Cerebellar nuclear complex (tissue), 1 donor: Measurements from ENCODE around the gene TM4SF5.
"Not testable (repeated sequence)": the region's sequence is repeated elsewhere in the genome, so short reads cannot be mapped to it uniquely, and the experiment has no call there.

Source experiments
- DNase-seq, 2 experiments: peaks; one replicate each; lab custom pipeline; 2025; lab: John Stamatoyannopoulos, UW

TM4SF5 gene

DNA sequence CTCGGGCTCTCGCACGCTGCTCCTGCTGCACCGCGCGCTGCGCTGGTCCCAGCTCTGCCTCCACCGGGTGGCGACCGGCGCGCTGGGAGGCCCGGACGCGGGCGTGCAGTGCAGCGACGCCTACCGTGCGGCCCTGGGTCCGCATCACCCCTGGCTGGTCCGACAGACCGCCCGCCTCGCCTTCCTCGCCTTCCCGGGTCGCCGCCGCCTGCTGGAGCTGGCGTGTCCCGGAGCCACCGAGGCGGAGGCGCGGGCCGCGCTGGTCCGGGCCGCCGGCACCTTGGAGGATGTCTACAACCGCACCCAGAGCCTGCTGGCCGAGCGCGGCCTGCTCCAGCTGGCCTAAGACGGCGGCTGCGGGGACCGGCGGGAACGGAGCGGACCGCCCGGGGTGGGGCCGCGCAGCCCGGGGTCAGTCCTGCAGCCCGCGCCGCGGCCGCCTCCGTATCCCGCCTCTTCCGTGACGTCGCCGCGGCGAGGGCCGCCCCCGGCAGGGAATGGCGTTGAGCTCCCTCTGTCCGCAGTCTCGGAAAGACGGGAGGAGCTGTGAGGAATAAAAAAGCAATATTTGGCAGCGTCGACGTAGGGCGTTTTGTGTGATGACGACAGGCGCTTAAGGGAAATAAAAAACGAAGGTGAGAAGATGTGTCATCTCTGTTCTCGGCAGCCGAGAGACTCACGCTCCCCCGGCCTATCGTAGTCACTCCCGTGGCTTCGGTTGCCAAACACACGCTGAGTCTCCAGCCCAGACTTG lies 18.4 kb downstream of the TM4SF5 start:
- DNase-seq: peak in 1 of 2 experiments; percentile 52

DNA sequence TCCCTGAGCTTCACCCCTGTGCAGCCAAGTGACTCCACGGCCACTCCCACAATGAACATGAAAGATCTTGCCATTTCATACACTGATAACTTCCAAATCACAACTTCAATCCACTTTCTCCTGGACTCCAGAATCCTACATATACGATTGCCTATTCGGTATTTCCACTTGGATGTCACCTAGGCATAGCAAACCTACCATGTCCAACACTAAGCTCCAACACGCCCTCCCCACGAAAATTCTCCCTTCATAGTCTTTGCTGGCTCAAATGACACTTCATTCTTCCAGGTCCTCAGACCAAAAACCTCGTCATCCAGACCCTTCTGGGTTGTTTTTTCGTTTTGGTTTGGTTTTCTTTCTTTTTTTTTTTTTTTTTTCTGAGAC lies 19.0 kb downstream of the TM4SF5 start:
- DNase-seq: no peak

DNA sequence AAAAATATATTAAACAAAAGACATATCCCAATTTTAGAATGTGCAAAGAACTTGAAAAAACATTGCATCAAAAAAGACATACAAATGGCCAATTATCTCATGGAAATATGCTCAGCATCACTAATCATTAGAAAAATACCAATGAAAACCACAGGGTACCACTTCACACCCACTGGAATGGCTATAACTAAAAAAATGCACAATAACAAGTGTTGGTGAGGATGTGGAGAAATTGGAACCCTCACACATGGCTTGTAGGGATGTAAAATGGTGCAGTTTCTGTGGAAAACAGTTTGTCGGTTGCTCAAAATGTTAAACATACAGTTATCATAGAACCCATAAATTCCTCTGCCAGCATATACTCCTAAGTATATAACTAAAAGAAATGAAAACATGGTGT lies 23.5 kb downstream of the TM4SF5 start:
- no peak for DNase-seq

DNA sequence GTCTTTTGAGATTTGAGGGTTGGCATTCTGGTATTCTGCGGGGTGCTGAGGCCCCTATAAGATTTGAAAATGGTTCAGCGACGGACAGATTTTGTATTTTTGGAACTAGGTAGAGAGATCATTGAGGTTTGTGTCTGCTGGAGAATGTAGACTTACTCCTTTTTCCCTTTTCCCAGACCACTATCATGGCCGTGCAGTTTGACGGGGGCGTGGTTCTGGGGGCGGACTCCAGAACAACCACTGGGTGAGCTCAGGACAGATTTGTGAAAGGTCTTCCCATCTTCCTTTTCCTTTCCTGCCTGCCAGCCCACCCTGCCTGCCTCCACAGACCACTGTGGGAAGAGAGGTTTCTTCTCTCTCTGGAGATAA lies 24.9 kb downstream of the TM4SF5 start:
- no peak for DNase-seq

DNA sequence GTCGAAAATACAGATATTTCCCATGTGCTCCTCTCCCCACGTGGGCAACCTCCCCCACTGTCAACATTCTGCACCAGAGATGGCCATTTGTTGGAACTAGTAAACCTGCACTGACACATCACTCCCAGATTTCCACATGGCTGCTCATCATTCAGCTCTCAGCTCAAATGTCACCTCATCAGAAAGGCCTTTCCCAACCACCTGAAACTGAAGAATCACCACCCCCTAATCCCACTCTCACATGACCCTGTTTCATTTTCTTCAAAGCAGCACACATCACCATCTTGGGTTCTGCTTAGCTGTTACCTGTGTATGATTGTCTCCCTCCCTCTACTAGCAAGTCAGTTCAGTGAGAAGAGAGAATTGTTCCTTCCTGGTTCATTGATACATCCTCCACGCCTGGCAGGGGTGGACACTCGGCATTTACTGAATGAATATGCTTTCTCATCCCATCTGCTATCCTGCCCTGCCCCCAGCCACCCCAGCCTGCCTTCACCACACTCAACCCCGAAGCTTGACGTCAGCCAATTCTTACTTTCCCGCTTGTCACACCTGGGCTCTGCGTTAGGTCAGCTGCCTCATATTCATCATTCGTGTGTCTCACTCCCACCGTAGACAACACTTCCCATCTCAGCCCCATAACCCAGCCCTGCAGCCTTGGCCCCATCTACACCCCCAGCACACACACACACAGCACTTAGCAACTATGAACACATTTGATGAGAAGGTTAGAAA lies 28.9 kb downstream of the TM4SF5 start:
- no peak for DNase-seq

DNA sequence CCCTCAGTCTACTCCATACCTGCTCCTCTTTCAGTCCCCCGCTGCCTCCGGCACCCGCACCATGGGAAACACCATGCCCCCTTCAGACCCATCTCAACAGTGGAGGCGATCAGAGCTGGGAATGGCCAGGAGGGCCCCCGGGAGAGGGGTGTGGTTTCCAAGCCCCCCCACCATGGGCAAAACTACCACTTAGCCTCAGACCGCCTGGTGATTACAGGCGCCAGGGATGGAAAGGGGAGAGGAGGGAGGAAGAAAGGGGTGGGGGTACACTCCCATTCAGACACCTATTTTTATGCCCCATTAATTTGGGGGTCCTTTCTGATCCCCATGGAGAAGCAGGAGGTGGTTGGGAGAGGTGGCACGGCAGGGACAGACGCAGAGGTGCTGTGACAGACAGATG lies 30.5 kb downstream of the TM4SF5 start, which contains the start of gene C17orf114:
TSS of gene C17orf114 (minus strand) at position 101 of the 400 bp plus-strand sequence.
- DNase-seq: no peak

DNA sequence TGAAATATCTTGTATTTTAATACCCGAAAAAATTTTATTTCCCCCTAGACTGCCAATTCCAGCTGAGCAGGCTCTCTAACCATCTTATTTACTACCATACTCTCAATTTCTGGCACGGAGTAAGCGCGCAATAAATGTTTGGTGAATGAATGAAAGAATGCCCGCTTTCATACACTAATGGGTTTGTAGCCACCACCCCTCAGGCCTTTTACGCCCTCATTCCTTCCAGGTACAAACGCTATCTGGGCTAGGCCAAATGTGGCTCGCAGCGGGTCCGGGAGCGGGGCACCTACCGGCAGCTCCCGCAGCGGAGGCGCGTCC lies 34.7 kb downstream of the TM4SF5 start:
- DNase-seq: no peak

DNA sequence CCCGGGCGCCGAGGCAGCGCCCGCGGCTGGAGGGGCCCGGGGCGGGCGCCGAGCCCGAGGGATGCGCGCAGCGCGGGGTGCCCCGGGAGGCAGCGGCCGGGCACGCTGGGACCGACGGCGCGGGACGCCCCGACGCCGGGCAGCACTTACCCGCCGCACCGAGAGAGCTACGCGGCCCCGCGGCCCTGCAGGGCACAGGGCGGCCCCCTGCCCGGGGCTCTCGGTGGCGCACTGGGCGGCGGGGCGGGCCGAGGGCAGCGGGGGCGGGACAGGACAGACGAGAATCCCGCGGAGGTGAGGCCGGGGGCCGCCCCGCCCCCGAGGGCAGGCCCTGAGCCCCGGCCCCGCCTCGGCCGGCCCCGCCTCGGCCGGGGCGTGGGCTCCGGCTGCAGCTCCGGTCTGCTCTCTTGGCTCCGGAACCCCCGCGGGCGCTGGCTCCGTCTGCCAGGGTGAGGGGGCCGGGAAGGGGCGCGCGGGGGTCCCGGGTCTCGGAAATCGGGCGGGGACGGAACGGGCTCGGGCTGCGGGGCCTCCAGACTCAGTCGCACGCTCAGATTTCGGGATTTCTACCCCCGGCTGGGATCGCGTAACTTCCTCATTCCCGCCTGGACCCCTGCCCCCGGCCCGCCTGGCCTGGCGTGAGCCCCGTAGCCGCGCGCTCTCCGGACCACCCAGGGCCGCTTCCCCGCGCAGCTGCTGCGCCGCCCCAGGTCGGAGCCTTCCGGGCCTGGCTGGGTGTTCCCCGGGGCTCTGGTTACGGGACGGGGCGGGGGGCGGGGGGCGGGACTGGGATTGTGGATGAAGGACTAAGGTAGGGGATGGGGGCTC lies 35.3 kb downstream of the TM4SF5 start, which contains the start of gene PLD2:
TSS of gene PLD2 (plus strand) at position 376 of the 828 bp plus-strand sequence. CDS start 621 bp downstream, outside the sequence.
- DNase-seq: no peak

DNA sequence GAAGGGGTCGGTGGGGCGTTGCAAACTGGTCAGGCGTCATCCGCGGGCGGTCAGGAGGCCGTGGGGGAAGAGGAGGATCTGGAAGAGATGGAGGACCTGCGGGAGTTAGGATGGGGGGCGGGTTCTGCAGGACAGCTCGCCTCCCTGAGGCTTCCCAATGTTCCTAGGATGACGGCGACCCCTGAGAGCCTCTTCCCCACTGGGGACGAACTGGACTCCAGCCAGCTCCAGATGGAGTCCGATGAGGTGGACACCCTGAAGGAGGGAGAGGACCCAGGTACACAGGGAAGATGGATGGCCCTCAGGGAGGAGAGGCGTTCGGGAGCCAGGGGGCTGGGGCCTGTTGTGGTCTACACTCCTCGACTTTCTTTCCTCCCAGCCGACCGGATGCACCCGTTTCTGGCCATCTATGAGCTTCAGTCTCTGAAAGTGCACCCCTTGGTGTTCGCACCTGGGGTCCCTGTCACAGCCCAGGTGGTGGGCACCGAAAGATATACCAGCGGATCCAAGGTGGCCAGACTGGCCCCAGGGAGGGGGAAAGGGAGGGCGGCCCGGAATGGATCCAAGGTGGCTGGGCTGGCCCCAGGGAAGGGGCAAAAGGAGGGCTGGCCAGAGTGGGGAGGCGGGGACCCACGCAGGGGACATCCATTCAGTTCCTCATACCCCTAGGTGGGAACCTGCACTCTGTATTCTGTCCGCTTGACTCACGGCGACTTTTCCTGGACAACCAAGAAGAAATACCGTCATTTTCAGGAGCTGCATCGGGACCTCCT lies 36.1 kb downstream of the TM4SF5 start:
- DNase-seq: no peak

DNA sequence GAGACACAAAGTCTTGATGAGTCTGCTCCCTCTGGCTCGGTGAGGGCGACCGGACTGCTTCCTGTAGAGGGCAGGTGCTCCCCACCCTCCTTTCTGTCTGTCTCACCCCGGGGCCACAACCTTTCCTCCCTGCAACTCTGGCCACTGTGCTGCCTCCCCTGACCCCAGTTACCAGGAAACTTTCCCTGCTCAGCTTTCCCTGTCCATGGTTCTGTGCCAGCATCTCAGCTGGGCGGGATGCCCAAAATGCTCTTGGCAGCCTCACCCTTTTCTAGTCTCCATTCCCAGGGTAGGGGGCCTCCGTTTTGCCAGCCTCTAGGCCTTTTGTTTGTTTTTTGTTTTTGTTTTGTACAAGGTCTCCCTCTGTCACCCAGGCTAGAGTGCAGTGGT lies 36.7 kb downstream of the TM4SF5 start:
- DNase-seq: no peak

DNA sequence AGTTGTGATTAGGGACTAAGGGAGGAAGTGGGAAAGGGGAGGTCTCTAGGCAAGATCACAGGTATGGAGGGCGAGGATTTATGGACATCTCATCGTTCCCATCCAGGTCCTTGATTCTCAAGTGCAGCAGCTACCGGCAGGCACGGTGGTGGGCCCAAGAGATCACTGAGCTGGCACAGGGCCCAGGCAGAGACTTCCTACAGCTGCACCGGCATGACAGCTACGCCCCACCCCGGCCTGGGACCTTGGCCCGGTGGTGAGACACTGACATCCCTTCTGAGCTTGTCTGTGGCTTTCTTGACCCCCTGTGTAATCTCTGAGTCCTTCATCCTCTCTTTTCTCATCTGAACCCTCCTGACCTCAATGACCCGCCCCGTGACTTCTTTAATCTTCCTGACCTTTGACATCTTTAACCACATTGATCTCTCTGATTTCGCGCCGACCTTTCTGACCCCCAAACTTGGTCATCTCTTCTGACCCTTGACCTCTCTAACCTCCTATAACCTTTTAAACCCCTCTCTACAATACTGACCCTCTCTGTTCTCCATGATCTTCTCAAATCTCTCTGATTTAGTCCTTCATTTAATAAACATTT lies 39.1 kb downstream of the TM4SF5 start:
- DNase-seq: no peak

DNA sequence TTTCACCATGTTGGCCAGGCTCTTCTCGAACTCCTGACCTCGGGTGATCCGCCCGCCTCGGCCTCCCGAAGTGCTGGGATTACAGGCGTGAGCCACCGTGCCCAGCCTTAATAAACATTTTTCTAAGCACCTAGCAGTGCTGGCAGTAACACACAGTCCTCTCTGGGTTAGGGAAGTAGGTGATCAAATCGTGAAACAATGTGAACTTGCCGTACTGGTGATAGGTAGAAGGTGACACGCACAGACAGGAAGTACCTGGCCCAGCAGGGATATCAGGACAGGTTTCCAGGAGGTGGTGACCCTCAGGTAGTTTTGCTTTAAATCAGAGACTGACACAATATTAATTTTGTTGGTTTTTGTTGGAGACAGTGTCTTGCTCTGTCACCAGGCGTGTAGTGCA lies 39.8 kb downstream of the TM4SF5 start:
- no peak for DNase-seq

DNA sequence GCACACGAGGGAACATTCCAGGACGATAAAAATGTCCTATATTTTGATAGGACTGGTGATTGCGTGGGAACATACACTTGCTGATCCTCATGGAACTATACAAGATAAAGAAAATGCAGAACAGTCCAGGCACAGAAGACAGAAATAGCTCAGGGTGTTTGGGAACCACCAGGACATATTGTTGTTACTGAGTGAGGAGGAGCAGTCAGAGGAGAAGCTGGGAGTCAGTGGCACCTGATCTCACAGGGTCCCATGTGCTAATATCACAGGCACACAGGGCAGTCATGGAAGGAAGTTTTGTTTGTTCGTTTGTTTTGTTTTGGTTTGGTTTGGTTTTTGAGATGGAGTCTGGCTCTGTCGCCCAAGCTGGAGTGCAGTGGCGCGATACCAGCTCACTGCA lies 41.0 kb downstream of the TM4SF5 start:
- DNase-seq: no peak

DNA sequence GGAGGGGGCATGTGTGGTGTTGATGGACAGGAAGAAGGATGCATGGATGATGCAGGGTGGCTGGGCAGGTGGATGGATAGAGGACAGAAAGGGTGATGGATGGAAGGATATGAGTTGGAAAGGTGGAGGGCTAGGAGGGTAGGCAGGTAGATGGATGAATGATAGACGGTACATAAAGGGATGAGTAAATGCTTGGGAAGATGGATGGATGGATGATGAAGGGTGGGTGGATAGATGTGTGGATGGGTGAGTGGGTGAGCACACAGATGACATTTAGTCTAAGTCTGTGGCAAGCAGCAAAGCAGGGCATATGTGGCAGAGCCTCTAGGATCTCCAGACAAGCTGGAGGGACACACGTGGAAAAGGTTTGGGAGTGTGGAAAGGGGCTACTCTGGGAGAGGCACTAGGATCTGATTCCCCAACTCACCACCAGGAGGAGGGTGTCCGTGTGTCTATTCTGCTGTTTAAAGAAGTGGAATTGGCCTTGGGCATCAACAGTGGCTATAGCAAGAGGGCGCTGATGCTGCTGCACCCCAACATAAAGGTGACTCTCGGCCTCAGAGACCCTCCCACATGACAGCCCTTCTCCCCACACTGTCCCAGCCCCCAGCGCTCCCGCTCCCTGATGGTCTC lies 43.5 kb downstream of the TM4SF5 start:
- no peak for DNase-seq

DNA sequence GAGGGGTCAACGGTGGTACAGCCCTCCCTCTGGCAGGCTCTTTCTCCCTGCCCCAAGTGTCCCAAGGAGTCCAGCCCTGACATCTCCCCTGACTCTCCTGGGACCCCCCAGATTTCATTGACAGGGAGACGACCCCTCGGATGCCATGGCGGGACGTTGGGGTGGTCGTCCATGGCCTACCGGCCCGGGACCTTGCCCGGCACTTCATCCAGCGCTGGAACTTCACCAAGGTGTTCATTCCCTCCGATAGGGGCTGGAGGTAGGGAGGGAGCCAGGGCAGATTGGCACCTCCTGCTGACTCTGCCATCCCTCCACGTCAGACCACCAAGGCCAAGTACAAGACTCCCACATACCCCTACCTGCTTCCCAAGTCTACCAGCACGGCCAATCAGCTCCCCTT lies 45.1 kb downstream of the TM4SF5 start:
- DNase-seq: no peak

DNA sequence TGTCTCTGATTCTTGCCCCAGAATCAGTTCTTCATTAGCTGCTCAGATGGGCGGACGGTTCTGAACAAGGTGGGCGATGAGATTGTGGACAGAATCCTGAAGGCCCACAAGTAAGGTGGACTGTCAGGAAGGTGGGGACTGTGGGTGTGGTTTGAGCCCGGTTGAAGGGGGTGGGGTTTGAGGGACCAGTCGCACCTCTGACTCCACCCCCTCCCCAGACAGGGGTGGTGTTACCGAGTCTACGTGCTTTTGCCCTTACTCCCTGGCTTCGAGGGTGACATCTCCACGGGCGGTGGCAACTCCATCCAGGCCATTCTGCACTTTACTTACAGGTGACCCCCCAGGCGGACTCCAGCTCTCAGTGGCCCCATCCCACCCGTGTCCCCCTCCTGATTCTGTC lies 46.6 kb downstream of the TM4SF5 start:
- no peak for DNase-seq

DNA sequence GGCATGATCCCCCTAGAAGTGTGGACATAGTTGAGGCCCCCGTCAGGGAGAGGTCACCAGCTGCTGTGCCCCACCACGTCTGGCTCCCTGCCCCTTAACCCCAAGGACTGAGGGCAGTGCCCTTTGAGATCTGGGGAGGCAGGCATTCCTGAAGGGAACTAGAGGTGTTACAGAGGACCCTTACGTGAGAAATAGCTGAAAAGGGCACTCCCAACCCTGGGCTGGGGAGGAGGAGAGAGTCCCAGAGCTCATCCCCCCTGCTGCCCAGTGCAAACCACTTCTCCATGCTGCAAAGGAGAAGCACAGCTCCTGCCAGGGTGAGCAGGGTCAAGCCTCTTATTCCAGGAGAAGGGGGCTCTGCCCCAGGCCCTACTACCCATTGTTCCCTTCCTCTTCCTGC lies 51.1 kb downstream of the TM4SF5 start:
- DNase-seq: no peak

DNA sequence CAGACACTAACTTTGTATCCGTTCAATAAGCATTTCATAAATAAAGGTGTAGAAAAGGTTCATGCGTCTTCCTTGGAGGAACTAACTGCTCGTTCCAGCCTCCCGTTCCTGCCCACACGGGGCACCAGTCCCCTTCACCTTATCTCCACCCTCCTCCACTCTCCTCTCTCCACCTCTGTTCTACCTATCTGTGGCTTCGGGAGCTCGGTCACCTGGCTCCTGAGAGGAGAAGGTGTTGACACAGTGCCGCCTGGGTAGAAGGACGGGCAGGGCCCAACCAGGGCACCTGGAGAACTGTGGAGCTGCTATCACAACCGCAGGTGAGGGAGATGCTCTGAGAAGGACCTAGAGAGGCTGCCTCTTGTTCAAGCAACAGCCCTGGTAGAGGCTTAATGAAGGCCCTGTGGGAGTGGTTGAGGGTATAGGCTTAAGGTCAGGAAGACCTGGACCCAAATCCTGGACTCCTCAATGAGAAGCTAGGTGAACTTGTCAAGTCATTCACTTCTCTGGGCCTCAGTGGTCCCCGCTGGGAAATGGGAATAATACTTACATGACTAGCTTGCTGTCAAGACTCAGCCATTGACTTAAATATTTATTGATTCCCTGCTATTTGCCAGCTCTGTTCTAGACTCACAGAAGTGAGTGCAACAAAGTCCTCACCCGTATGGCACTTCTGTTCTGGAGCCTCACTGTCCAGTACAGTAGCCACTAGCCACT lies 51.8 kb downstream of the TM4SF5 start:
- no peak for DNase-seq

DNA sequence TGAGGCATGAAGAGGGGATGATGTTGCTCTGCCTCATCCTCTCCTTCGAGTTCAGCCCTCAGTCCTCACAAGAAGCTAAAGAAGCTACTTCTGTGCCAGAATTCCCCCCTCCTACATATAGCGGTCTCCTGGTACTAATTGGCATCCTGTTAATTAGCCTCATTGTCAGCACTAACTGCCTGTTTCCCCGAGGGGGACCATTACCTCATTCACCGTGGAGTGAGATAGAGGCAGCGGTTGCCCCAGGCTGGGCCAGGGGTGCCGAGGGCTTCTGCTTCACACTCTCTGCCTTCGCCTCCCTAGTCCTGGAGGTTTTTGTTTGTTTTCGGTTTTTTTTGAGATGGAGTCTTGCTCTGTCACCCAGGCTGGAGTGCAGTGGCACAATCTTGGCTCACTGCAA lies 55.7 kb downstream of the TM4SF5 start:
- no peak for DNase-seq

DNA sequence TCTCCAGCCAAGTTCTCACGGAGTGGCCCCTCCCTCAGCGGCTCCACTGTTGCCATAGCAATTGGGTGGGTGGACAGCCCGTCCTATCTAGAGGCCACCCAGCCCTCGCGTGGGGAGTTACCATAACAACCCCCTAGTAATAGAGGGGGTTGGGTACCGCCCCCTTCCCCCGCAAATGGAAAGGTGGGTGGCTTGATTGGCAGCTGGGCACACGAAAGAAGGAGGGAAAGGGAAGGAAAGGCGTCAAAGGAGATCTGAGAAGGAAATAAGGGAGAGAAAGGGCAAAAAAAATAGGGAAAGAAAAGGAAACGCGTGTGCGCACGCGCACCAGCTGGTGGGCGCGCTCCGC lies 61.1 kb downstream of the TM4SF5 start:
- DNase-seq: not testable (repeated sequence)
